EH (cell line): ENCODE data around the gene DPP7.

Experiments used
- DNase-seq: peaks from one replicate; pipeline ENCODE4 v3.0.0-alpha.2; 2015; ENCODE audit warnings: low read depth

DPP7 gene

DNA sequence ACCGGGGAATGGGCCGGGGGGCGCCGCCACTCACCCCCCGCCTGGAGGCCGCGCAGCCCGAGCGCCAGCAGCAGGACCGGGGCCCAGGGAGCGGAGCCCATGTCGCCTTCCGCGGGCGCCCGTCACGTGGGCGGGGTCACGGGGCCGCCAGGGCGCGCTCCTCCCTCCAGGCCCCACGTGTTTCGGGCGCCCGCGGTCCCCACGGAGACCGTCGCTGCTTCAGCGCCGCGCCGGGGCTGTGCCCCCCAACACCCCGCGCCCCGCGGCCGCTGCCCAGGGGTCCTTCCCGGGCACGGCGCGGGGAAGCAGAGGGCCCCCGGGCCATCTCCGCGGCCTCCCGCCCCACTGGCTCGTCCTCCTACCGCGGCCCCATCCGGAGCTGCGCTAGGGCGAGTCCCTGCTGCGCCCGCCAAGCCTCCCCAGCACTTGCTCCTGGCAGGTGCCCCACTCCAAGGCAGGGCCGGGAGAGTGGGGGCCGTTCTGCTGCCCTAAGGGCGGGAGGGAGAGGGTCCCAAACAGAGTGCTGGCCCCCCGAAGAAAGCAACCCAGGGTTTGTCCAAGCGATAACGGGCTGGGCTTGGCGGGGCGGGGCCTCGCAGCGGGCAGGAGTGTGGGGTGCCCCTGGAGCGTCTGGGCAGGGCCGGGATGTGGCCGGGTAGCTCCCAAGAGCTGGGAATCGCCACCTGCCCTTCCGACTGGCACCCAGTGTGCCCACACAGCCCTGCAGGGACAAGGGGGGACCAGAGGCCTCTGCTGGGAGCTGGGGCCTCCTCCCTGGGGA lies at the start of gene DPP7:
TSS of gene DPP7 (minus strand) at position 121 of the 781 bp plus-strand sequence. CDS start at position 101, 20 bp downstream.
- DNase-seq = peak; percentile 63

DNA sequence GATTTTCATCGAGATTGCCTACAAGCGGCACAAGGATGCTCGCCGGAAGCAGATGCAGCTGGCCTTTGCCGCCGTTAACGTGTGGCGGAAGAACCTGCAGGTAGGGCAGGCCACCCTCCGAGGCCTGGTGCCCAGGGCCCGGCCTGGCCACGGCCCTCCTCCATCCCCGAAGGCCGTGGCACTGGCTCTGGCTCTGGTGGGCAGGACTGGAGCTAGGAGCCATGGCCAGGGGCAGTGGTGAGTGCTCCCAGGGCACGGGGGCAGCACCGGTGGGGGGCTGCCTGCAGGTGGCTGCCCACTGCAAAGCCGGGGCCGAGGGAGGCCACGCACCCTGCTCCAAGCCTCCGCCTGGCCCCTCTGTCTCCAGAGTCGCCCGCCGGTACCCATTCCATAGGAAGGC lies 49.3 kb upstream of the DPP7 start:
- no peak for DNase-seq

DNA sequence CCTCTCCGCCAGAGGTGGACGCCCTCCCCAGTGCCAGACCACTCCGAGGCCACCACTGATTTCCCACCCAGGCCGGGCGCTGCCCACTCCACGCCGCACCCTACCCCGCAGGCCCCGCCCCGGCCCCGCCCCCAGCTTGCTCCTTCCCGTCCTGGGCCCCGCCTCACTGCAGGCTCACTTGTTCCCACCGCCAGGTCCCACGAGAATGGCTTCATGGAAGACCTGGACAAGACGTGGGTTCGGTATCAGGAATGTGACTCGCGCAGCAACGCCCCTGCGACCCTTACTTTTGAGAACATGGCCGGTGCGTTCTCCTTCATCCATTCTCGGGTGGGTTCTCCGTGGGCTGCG lies 48.8 kb upstream of the DPP7 start:
- DNase-seq = no peak

DNA sequence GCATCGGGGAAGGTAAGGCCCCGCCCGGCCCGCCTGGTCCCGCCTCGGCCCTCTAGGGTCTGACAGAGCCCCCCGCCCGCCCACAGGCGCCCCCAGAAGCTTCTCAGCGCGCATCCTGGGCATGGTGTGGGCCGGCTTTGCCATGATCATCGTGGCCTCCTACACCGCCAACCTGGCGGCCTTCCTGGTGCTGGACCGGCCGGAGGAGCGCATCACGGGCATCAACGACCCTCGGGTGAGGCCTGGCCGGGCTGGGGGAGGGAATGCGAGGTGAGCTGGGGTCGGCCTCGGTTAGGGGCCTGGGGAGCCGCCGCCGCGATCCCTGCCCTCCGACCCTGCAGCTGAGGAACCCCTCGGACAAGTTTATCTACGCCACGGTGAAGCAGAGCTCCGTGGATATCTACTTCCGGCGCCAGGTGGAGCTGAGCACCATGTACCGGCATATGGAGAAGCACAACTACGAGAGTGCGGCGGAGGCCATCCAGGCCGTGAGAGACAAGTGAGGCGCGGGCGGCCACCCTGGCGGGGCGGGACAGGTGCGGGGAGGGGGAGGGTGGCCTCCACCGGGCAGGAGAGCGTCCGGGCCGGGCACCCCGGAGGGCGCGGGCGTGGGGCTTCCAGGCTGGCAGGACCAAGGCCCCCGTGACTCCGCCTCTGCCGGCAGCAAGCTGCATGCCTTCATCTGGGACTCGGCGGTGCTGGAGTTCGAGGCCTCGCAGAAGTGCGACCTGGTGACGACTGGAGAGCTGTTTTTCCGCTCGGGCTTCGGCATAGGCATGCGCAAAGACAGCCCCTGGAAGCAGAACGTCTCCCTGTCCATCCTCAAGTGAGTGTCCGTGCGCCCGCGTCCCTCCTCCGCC lies 48.2 kb upstream of the DPP7 start:
- DNase-seq = peak; percentile 49

DNA sequence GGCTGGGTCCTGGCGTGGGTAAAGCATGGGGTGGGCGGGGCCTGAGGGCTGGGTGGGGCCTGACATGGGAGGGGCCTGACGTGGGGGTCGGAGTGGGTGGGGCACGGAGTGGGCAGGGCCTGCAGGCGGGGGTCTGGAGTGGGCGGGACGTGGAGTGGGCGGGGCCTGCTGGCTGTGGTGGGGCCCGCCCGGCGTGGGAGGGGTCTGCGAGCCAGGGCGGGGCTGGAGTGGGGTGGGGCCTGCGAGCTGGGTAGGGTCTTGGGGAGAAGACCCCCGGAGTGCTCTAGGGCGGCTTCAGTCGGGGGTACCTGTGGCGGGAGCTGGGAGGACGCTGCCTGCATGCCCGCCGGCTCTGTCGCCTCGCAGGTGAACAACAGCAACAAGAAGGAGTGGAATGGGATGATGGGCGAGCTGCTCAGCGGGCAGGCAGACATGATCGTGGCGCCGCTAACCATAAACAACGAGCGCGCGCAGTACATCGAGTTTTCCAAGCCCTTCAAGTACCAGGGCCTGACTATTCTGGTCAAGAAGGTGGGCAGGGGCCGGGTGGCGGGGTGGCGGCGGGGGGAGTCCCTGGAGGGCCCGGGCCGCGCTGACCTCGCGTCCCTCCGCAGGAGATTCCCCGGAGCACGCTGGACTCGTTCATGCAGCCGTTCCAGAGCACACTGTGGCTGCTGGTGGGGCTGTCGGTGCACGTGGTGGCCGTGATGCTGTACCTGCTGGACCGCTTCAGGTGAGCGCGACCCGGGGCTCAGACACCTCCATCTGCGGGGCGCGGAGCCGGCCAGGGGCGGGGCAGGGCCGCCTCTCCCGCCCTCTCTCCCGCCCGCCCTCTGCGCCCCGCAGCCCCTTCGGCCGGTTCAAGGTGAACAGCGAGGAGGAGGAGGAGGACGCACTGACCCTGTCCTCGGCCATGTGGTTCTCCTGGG lies 47.3 kb upstream of the DPP7 start:
- DNase-seq = no peak

DNA sequence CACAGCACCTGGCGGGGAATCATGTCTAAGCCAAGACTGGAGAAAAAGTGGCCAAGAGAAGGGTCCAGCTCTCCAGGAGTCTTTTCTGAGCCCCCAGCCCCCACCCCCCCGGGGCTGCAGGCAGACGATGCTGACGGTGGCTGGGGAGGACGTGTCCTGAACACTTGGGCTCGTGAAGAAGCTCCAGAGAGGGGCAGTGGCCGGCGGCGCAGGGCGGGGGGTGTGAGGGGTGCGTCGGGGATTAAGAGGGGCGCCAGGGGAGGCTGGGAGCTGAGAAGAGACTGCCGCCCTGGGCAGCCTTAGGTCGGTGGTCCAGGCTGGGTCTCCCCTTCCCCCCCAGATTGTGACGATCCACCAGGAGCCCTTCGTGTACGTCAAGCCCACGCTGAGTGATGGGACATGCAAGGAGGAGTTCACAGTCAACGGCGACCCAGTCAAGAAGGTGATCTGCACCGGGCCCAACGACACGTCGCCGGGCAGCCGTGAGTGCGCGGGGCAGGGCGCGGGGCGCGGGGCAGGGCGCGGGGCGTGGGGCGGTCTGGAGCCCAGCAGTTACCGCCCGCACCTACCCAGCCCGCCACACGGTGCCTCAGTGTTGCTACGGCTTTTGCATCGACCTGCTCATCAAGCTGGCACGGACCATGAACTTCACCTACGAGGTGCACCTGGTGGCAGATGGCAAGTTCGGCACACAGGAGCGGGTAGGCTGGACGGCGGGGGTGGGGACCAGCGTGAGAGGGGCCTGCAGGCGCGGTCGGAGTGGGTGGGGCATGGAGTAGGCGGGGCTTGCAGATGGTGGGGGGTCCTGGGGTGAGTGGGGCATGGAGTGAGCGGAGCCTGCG lies 46.4 kb upstream of the DPP7 start:
- DNase-seq = no peak

DNA sequence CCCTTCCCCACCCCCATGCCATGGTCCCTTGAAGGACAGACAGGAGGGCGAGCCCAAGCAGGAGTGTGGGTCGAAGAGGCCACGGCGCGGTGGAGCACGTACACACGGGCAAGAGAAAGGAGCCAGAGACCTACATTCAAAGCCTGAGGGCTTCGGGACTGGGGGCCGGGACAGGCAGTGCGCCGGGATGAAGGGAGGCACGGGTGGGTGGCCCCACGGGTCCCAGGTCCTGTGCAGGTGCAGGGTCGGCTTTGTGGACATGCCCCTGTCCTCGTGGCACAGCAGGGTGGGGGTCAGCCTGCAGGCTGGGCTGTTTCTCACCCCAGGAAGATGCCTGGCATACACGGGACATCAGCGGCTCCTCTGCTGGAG lies 45.5 kb upstream of the DPP7 start:
- DNase-seq = no peak

DNA sequence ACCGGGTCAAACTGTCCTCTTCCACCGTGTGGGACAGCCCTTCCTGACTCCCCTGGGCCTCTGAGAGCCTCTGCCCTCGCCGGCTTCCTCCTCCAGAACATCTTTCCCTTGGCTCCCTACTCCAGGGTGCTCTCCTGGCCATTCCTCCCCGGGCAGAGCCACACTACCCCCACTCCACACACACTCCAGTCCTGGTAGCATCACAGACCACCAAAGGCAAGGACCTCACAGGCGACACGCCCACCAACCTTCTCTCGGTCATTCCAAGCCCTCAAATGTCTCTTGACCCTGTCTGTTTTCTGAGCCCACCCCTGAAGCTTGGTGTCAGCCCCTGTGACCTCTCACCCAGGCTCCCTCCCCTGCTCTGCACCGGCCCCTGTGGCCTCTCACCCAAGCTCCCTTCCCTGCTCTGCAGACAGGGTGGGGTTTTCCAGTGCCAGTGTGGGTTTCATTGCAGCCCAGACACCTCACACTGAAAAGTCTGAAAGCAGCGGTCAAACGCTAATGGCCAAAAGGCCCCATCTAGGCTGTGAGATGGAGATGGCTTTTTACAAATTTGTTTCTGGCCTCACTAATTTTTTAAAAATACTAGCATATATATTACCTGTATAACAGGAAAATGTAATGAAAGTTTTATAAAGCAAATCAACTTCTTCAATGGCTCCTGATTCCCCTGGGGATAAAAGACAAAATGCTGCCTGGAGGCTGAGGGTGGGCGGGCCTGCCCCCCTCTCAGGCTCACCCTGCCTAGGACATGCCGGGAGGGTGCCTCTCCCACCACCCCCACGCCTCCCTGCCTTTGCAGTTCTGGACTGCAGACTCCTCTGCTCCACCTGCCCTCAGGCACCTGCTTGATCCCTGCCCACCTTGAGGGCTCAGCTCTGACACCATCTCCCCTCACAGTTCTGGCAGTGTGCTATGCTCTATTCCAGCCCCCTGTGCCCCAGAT lies 44.8 kb upstream of the DPP7 start:
- DNase-seq = no peak

DNA sequence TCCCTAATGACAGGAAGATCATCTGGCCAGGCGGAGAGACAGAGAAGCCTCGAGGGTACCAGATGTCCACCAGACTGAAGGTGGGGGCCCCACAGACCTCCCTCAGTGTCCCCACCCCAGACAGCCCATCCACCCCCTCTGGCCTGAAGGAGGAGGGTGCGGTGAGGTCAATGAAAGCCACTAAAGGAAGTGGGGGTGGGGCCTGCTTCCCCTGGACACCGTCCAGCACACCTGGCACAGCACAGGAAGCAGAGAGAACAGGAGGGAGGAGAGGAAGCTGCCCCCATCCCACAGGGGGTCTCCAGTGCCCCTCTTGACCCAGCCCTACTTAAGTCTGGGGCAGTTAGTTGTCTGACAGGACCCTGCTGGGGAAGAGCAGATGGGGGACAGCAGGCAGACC lies 44.1 kb upstream of the DPP7 start:
- DNase-seq = no peak

DNA sequence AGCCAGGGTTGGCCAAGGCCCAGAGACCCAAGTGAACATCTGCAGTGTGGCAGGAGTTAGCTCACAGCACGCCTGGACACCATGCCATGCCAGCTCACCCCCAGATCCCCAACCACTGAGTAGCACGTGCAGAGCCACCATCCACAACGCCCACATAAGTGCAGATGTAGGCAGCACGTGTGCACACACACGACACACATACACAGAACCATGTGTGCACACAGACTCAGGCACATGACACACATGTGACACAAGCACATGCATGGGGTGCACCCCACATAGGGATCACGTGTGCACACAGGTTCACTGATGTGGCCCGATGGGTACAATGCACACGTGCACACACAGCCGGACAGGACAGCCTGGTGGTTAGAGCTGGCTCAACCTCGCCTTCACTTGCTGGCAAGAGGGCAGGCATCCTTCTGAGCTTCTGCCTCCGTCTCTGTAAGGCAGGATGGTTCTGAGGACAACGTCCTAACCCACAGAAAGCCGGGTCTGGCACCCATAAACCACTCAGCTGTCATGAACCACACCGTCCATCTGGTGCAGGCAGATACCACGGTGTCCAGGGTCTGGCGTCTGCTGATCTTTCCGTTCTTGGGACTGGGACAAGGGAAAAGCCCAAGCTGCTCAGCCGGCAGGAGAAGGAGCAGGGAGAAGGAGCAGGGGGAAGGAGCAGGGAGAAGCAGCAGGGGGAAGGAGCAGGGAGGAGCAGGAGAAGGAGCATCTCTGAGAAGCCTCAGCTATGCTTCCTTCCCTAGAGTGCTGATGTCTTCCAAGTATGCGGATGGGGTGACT lies 43.3 kb upstream of the DPP7 start:
- DNase-seq = no peak

DNA sequence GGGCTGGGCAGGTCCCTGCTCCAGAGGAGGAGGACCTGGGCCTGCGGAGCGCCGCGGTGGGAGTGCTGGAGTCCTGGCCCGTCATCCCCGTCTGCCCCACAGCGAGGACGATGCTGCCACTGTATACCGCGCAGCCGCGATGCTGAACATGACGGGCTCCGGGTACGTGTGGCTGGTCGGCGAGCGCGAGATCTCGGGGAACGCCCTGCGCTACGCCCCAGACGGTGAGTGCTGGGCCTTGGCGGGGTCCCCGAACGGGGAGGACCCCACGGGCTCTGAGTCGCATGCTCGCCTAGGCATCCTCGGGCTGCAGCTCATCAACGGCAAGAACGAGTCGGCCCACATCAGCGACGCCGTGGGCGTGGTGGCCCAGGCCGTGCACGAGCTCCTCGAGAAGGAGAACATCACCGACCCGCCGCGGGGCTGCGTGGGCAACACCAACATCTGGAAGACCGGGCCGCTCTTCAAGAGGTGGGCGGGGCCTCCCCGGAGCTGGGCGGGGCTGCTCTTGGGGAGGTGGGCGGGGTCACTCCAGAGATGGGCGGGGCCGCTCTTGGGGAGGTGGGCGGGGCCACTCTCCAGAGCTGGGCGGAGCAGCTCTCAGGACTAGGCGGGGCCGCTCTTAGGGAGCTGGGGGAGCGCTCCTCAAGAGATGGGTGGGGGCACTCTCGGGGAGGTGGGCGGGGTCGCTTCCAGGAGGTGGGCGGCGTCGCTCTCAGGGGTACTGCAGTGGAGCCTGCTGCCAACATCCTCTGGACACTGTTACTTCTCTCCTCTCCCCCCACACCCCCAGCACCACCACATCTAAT lies 42.2 kb upstream of the DPP7 start:
- peak; percentile 48 for DNase-seq

DNA sequence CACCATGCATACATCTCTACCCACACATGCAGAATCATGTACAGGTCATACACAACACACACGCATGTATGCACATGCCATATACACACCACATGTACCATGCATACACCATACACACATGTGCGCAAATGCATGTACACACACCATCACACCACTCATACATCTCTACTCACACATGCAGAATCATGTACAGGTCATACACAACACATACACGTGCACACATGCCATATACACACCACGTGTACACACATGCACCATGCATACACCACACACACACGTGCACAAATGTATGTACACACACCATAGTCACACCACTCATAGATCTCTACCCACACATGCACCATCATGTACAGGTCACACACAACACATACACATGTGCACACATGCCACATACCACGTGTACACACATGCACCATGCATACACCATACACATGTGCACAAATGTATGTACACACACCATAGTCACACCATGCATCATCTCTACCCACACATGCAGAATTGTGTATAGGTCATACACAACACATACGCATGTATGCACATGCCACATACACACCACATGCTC lies 38.4 kb upstream of the DPP7 start:
- no peak for DNase-seq

DNA sequence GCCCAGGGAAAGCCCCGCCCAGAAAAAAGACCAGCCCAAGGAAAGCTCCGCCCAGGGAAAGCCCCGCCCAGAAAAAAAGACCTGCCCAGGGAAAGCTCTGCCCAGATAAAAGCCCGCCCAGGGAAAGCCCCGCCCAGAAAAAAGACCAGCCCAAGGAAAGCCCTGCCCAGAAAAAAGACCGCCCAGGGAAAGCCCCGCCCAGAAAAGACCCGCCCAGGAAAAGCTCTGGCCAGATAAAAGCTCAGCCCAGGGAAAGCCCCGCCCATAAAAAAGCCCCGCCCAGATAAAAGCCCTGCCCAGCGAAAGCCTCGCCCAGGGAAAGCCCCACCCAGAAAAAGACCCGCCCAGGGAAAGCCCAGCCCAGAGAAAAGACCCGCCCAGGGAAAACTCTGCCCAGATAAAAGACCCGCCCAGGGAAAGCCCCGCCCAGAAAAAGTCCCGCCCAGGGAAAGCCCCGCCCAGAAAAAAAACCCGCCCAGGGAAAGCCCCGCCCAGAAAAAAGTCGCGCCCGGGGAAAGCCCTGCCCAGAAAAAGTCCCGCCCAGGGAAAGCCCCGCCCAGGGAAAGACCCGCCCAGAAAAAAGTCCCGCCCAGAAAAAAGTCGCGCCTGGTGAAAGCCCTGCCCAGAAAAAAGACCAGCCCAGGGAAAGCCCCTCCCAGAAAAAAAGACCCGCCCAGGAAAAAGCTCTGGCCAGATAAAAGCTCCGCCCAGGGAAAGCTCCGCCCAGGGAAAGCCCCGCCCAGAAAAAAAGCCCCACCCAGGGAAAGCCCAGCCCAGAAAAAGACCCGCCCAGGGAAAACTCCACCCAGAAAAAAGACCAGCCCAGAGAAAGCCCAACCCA lies 36.3 kb upstream of the DPP7 start:
- DNase-seq = peak; percentile 59

DNA sequence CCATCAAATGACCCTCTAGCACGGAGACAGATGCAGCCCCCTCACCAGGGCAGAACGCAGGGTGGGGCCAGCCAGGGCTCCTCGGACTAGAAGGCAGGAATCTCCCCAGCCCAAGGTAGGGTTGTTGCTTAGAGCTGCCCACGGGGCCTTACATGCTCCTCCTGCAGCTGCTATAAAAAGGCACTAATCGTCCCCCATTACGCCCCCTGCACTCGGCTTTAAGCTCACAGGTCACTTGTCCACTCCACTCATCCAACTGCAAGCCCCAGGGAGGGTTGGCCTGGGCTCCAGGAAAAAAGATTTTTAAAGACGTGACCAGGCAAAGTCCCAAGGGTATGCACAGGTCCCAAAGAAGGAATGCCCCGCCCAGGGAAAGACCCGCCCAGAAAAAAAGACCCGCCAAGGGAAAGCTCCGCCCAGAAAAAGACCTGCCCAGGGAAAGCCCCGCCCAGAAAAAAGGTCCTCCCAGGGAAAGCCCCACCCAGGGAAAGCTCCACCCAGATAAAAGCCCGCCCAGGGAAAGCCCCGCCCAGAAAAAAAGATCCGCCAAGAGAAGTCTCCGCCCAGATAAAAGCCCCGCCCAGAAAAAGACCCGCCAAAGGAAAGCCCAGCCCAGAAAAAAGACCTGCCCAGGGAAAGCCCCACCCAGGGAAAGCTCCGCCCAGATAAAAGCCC lies 35.5 kb upstream of the DPP7 start:
- DNase-seq = peak; percentile 17

DNA sequence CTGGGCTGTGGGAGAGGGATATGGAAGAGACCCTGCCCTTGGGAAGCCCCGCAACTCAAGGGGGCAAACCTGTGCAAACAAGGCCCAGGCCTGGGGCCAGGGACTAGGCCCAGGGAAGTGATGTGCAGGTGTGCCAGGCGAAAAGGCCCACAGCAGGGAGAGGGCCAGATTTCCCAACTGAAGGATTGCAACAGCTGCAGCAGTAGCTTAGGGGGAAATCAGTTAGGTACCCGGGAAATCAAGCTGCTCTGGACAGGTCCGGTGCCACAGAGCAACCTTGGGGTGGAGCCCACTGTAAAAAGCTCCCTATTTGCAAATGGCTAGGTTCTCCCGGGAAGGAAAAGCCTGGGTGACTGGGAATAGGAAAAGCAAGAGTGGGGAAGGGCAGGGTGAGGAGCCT lies 34.8 kb upstream of the DPP7 start:
- DNase-seq = no peak

DNA sequence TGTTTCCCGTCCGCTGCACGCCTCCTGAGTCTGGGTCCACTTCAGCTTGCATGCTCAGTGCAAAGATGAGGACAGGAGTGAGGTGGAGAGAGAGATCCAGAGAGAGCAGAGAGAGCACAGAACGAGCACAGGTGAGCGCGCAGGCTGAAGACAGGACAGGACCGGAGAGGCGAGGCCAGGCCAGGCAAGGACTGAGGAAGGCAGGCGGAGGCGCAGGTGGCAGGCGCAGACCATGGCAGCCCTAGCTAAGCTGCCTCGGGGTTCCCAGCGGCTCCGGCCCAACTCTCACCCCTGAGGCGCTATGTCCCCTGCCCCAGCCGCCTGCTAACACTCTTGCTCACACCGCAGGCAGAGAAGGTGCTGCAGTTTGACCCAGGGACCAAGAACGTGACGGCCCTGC lies 34.1 kb upstream of the DPP7 start:
- no peak for DNase-seq

DNA sequence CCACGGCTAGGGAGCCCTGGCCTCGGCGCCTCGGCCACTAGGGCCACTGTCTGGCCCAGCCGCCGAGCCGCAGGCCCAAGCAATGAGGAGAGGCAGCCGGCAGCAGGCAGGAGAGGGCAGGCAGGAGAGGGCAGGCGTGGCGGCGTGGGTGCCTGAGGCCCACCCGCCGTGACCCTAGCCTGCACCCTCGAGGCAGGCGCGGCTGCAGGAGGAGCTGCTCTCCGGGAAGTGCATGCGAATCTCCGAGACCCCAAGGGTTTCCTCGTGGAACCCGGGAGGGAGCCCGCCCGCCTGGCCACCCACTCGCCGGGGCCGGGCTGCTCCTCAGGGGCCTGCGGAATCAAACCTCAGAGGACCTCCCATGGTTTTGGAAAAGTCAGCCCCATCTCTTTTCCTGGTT lies 33.7 kb upstream of the DPP7 start:
- DNase-seq = no peak
